Sigmoid colon (tissue), 7 donors: Measurements from ENCODE around the gene RUNX1. TPM values are rescaled to one million over a fixed set of nuclear protein-coding genes. Genes with fewer than 3 reads are reported as not detected.

Experiments used
- DNase-seq: peaks from one replicate; pipeline ENCODE4 v3.0.0-alpha.2; 2019
- H3K27ac ChIP-seq, 4 donors: fragments of 200-600 bp; sonication (generic); one replicate each; pipeline ENCODE4 v1.5.1; 2016 to 2019; ENCODE audit warnings: mild to moderate bottlenecking in 1 of 4
- H3K27me3 ChIP-seq, 3 donors: fragments of 200-600 bp; sonication (generic); one replicate each; pipeline ENCODE4 v1.5.1; 2019; ENCODE audit warnings: mild to moderate bottlenecking in 1 of 3
- H3K36me3 ChIP-seq, 4 donors: fragments of 200-600 bp; sonication (generic); one replicate each; pipeline ENCODE4 v1.5.1; 2016 to 2019
- H3K4me1 ChIP-seq, 4 donors: fragments of 200-600 bp; sonication (generic); one replicate each; pipeline ENCODE4 v1.5.1; 2017 to 2019
- H3K4me3 ChIP-seq, 4 donors: fragments of 200-600 bp; sonication (generic); one replicate each; pipeline ENCODE4 v1.5.1; 2017 to 2019; ENCODE audit warnings: mild to moderate bottlenecking in 2 of 4, moderate library complexity in 1 of 4
- H3K9me3 ChIP-seq, 4 donors: fragments of 200-600 bp in 3 of 4; sonication (generic) in 3 of 4; one replicate each; pipeline versions ENCODE4 v1.5.1 to v1.6.1; 2013 to 2019
- EP300 ChIP-seq, 4 donors: sonication (generic); formaldehyde crosslinking; IDR thresholded peaks; one replicate each; pipeline ENCODE4 v1.6.1; 2017; ENCODE audit warnings: antibody characterized with exemption in 4 of 4
- POLR2A ChIP-seq, 2 donors: fragments of 450-650 bp; IDR thresholded peaks; one replicate each; pipeline ENCODE4 v1.6.1; 2016; ENCODE audit warnings: antibody characterized with exemption in 2 of 2, mild to moderate bottlenecking in 2 of 2, moderate library complexity in 2 of 2
- POLR2AphosphoS5 ChIP-seq, 4 donors: sonication (generic); formaldehyde crosslinking; IDR thresholded peaks; one replicate each; pipeline ENCODE4 v1.6.1; 2017; ENCODE audit warnings: antibody characterized with exemption in 4 of 4
- WGBS, 2 donors: extraction: QIAGEN DNeasy Blood & Tissue Kit; methylation state at CpG; one replicate each; pipeline ENCODE4 v1.1.7; 2013; 5-methylcytosine and 5-hydroxymethylcytosine counted together
- intact Hi-C: fragments of 100-400 bp; cut with DNase I; formaldehyde crosslinking; loops from one replicate; pipeline ENCODE4 v1.15.1; 2023
- polyA plus RNA-seq, 3 donors: library from polyadenylated mRNA; stranded (reverse); fragments of 200-250 nt; gene quantifications; one replicate each; pipeline ENCODE4 v1.2.3, GENCODE V29; 2013
- total RNA-seq, 4 donors: library from RNA; depleted of rRNA; stranded (reverse); fragments of >200 nt; gene quantifications; one replicate each; pipeline ENCODE4 v1.1.0, GENCODE V29; 2016
- TF ChIP-seq, protein P1 (sequence below), 4 experiments: fragments of 450-650 bp in 3 of 4; fragments of 200-600 bp in 1 of 4; IDR thresholded peaks; one replicate each; pipeline ENCODE4 v1.5.1; 2016 to 2019; ENCODE audit warnings: antibody characterized with exemption in 4 of 4, mild to moderate bottlenecking in 3 of 4, moderate library complexity in 2 of 4
- donor health status: healthy with polysubstance abuse.
- donor health status: Bipolar disorder and iron deficiency.
- donor health status: healthy.

The RUNX1 gene
- total and polyA plus RNA-seq, 7 donors: 2.8 to 23.3 (median 7.5) TPM

DNA sequence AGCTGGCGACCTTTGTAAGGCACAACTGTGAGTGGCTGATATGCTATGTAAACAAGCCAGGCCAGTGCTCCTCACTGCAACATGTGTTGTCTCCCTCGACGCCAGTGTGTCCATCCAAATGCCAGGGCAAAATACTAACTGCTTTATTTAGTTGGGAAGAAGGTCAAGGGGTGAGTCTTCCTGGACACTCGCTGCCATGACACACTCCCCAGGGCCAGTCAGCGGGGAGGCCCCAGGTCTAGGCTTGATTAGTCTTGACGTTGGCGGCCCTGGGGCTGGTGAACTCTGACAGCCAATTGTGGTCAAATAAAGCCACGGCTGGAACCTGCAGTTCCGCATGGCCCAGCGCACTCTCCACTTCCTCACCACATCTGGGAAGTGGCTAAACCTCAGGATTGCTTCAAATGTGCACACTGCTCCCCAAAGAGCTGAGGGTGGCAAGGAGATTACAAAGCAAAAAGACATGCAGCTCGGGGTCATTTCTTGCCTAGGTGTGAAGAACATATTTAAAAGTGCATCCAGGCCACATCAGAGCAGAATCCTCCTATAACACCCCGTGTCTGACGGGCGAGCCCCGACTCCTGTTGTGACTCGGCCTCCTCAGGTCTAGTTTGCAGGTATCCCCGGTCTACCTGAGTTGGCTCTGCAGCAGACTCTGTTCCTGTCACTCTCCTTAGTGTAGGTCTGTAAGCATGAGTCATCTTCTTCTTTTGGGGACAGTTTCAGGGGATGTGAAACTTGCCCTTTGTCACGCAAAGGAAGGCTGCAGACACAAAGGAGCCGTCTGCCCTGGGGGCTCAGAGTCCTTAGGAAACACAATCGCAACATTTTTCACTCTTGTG lies 183.5 kb downstream of the RUNX1 start:
- no peak overlapping the region for H3K4me3 ChIP-seq
- TF ChIP-seq EP300 (IDR thresholded peaks at IDR 0.05) (no peak), POLR2AphosphoS5 (IDR thresholded peaks at IDR 0.05) (no peak), POLR2A (IDR thresholded peaks at IDR 0.05) (no peak)
- TF ChIP-seq, protein P1, sequence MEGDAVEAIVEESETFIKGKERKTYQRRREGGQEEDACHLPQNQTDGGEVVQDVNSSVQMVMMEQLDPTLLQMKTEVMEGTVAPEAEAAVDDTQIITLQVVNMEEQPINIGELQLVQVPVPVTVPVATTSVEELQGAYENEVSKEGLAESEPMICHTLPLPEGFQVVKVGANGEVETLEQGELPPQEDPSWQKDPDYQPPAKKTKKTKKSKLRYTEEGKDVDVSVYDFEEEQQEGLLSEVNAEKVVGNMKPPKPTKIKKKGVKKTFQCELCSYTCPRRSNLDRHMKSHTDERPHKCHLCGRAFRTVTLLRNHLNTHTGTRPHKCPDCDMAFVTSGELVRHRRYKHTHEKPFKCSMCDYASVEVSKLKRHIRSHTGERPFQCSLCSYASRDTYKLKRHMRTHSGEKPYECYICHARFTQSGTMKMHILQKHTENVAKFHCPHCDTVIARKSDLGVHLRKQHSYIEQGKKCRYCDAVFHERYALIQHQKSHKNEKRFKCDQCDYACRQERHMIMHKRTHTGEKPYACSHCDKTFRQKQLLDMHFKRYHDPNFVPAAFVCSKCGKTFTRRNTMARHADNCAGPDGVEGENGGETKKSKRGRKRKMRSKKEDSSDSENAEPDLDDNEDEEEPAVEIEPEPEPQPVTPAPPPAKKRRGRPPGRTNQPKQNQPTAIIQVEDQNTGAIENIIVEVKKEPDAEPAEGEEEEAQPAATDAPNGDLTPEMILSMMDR (IDR thresholded peaks at IDR 0.05): no peak
- WGBS, 2 donors: 62 to 63% methylated on average over 20 of the region's 20 CpGs
- H3K4me1 ChIP-seq: no peaks in the 10 kb centered on the region
- DNase-seq: peak; percentile 80
- H3K27ac ChIP-seq: no peak overlapping the region
- H3K36me3 ChIP-seq: no peaks in the 10 kb centered on the region
- H3K27me3 ChIP-seq: no peaks in the 10 kb centered on the region
- intact Hi-C loops: no loop called here
- H3K9me3 ChIP-seq: no peaks in the 10 kb centered on the region

DNA sequence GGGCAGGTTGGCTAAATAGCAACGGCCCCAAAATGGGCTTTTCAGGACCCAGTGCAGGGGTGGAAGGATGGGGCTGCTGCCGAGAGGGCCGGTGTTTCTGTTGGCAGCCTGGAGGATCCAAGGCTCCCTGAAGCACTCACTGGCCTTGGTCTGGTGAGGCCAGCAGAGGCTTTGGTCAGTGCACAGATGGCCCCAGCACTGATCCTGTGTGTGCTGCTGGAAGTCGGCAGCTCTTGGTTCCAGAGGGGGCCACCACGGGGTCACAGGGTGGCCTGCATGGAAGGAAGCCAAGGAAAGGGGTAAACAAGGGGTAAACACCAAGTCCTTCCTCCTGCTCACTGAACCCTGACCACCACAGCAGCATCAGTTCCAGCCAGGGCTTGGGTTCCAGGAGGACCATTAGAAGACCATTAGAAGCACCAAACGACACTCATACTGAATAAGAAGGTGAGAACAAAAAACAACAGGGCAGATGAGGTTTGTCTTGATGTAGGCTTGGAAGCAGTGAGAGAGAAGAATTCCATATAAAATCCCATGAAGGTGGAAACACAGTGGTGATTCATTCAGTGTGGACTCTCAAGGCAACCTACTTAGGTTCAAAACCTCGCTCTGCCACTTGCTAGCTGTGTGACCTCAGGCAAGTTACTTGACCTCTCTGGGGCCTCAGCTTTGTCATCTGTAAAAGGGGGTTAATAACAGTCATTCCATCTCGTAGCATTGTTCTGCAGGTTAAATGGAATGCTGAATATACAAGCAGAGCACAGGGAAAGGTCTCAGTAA lies 184.5 kb downstream of the RUNX1 start:
- no peak overlapping the region for H3K4me3 ChIP-seq
- no peaks in the 10 kb centered on the region for H3K4me1 ChIP-seq
- TF ChIP-seq, protein P1 (IDR thresholded peaks at IDR 0.05): no peak
- TF ChIP-seq POLR2A (IDR thresholded peaks at IDR 0.05) (no peak), POLR2AphosphoS5 (IDR thresholded peaks at IDR 0.05) (no peak), EP300 (IDR thresholded peaks at IDR 0.05) (no peak)
- DNase-seq: no peak
- whole genome bisulfite sequencing, 2 donors: 36 to 75% methylated on average over 8 of the region's 8 CpGs
- H3K36me3 ChIP-seq: no peaks in the 10 kb centered on the region
- H3K27me3 ChIP-seq: no peaks in the 10 kb centered on the region
- no peaks in the 10 kb centered on the region for H3K9me3 ChIP-seq
- H3K27ac ChIP-seq: no peak overlapping the region
- intact Hi-C loops: no loop called here

DNA sequence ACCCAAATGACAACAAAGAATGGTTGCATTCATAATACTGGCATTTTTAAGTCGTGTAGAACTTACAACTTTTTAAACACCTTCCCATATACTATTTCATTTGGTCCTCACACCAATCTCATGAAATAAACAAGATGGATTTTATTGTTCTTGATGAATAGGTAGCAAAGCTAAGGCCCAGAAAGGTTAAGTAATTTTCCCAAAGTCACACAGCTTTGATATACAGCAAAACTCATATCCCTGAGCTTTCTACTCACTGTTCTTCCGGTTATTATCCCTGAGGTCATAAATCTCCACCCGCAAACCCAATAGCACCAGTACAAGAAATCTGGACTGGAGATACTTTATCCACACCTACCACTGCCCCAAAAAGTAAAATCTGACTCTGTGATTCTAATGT lies 186.2 kb downstream of the RUNX1 start:
- 60 to 89% methylated on average over 3 of the region's 3 CpGs for WGBS, 2 donors
- Histone ChIP-seq H3K4me3 (no peak overlapping the region), H3K27ac (no peak overlapping the region), H3K4me1 (no peaks in the 10 kb centered on the region), H3K9me3 (no peaks in the 10 kb centered on the region), H3K27me3 (no peaks in the 10 kb centered on the region), H3K36me3 (peaks cover 0 to 7% (median 0%) of the 10 kb centered on the region in 4 donors)
- intact Hi-C loops: no loop called here
- TF ChIP-seq POLR2A (IDR thresholded peaks at IDR 0.05): no peak
- TF ChIP-seq, protein P1 (IDR thresholded peaks at IDR 0.05): no peak
- no peak for TF ChIP-seq POLR2AphosphoS5 (IDR thresholded peaks at IDR 0.05)
- TF ChIP-seq EP300 (IDR thresholded peaks at IDR 0.05): no peak
- DNase-seq: no peak

DNA sequence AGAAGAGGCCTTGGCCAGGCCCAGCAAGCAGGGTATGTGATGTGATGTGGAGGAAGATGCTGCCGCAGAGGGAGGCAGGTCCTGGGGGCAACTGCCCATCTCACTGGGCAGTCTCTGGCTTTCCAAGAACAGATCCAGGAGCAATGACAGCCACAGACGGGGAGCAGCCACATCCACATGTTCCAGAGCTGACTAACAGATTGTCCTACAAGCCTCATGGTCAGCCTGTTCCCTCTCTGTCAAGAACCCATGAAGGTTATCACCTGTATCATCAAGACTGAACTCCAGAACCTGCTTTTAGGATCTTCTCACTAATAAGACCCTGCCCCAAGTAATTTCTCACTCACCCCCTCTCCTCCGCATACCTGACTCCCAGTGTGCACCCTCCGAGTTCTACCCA lies 187.8 kb downstream of the RUNX1 start:
- intact Hi-C loops: no loop called here
- Histone ChIP-seq H3K36me3 (peaks cover 0 to 17% (median 0%) of the 10 kb centered on the region in 4 donors), H3K4me3 (no peak overlapping the region), H3K4me1 (no peaks in the 10 kb centered on the region), H3K27ac (no peak overlapping the region), H3K9me3 (no peaks in the 10 kb centered on the region), H3K27me3 (no peaks in the 10 kb centered on the region)
- TF ChIP-seq POLR2AphosphoS5 (IDR thresholded peaks at IDR 0.05): no peak
- TF ChIP-seq, protein P1 (IDR thresholded peaks at IDR 0.05): no peak
- no peak for TF ChIP-seq EP300 (IDR thresholded peaks at IDR 0.05)
- TF ChIP-seq POLR2A (IDR thresholded peaks at IDR 0.05): no peak
- 94% methylated on average over 4 of the region's 4 CpGs for WGBS, 2 donors
- no peak for DNase-seq
